Measurements from ENCODE around the gene LRRC8D.

DNA sequence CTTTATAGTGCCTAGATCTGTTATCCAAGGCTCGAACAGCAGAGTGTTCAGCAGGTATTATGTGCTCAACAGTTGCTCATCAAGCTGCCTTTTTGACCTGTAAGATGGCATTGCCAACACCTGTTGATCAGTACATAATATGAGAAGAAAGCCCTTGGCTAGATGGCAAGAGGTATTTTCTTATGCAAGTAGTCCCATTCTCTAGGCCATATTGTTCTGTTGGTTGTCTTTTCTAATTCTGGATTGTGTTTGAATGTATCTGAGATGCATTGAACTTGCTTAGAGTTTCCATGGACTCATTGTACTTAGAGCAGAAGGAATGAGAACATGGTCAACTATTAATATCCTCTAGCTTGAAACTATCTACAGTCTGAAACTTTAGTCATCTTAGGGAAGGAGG is 57.4 kb downstream of the LRRC8D start:
- TF ChIP-seq, protein P1, sequence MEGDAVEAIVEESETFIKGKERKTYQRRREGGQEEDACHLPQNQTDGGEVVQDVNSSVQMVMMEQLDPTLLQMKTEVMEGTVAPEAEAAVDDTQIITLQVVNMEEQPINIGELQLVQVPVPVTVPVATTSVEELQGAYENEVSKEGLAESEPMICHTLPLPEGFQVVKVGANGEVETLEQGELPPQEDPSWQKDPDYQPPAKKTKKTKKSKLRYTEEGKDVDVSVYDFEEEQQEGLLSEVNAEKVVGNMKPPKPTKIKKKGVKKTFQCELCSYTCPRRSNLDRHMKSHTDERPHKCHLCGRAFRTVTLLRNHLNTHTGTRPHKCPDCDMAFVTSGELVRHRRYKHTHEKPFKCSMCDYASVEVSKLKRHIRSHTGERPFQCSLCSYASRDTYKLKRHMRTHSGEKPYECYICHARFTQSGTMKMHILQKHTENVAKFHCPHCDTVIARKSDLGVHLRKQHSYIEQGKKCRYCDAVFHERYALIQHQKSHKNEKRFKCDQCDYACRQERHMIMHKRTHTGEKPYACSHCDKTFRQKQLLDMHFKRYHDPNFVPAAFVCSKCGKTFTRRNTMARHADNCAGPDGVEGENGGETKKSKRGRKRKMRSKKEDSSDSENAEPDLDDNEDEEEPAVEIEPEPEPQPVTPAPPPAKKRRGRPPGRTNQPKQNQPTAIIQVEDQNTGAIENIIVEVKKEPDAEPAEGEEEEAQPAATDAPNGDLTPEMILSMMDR (conservative IDR thresholded peaks at IDR 0.05; ENCODE audit: low read depth, low read length): no peak
- TF ChIP-seq FOS (IDR thresholded peaks at IDR 0.05; ENCODE audit: low read depth, low read length) (no peak), RCOR1 (IDR thresholded peaks at IDR 0.05; ENCODE audit: insufficient replicate concordance, low read length) (no peak), RAD21 (IDR thresholded peaks at IDR 0.05; ENCODE audit: low read length) (no peak), POLR2A (IDR thresholded peaks at IDR 0.05; ENCODE audit: low read depth, low read length) (no peak), MXI1 (IDR thresholded peaks at IDR 0.05; ENCODE audit: borderline replicate concordance, low read depth, low read length) (no peak), BHLHE40 (IDR thresholded peaks at IDR 0.05; ENCODE audit: low read depth, low read length) (no peak), CHD1 (IDR thresholded peaks at IDR 0.05; ENCODE audit: low read depth, low read length) (no peak), SMC3 (IDR thresholded peaks at IDR 0.05; ENCODE audit: low read depth, low read length) (no peak), RFX5 (IDR thresholded peaks at IDR 0.05; ENCODE audit: low read depth, low read length) (no peak)
- TF ChIP-seq, protein P2, sequence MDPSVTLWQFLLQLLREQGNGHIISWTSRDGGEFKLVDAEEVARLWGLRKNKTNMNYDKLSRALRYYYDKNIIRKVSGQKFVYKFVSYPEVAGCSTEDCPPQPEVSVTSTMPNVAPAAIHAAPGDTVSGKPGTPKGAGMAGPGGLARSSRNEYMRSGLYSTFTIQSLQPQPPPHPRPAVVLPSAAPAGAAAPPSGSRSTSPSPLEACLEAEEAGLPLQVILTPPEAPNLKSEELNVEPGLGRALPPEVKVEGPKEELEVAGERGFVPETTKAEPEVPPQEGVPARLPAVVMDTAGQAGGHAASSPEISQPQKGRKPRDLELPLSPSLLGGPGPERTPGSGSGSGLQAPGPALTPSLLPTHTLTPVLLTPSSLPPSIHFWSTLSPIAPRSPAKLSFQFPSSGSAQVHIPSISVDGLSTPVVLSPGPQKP (IDR thresholded peaks at IDR 0.05; ENCODE audit: borderline replicate concordance, low read depth, low read length): no peak
